H1 (cell line): ENCODE data around the gene MARCHF9. TPM values are rescaled to one million over a fixed set of nuclear protein-coding genes. Genes with fewer than 3 reads are reported as not detected.
A peak's percentile ranks its signal among the peaks of the same experiment; 100 is the strongest.

Experiments
- CTCF ChIA-PET: fragments of 300-600 bp; sonication (Branson Sonifier 250); formaldehyde crosslinking; loops from one replicate; lab custom pipeline; 2021; ENCODE audit not compliant: partially characterized antibody; lab: Charles Lee
- POLR2A ChIA-PET: fragments of 300-600 bp; sonication (Branson Sonifier 250); formaldehyde crosslinking; loops from one replicate; lab custom pipeline; 2021; ENCODE audit warnings: inconsistent platforms; ENCODE audit not compliant: partially characterized antibody; lab: Charles Lee
- DNase-seq, 2 experiments: peaks; one replicate each; pipeline versions ENCODE4 v3.0.0 to v3.0.0-alpha.2; 2010 to 2022; ENCODE audit warnings: low spot score in 2 of 2, low read depth in 1 of 2, mixed read lengths in 1 of 2
- FAIRE-seq: peaks from 2 replicates; lab custom pipeline; 2011; peaks lifted over from hg19 to GRCh38; lab: Jason Lieb, UNC
- H2AFZ ChIP-seq: 2 replicates; pipeline ENCODE4 v1.8.1; 2012; ENCODE audit warnings: low read length, inconsistent platforms
- H2AK5ac ChIP-seq: 2 replicates; pipeline ENCODE4 v1.6.1; 2013; ENCODE audit warnings: low read depth, low read length
- H2BK120ac ChIP-seq: replicated peaks from 2 replicates; pipeline ENCODE3; 2013; ENCODE audit warnings: low read depth, low read length, inconsistent platforms
- H2BK12ac ChIP-seq: 2 replicates; pipeline ENCODE4 v1.6.1; 2013; ENCODE audit warnings: low read depth, low read length
- H2BK15ac ChIP-seq: 2 replicates; pipeline ENCODE4 v1.6.1; 2013; ENCODE audit warnings: low read length
- H2BK20ac ChIP-seq: 2 replicates; pipeline ENCODE4 v1.6.1; 2013; ENCODE audit warnings: low read length
- H2BK5ac ChIP-seq: 2 replicates; pipeline ENCODE4 v1.6.1; 2013; ENCODE audit warnings: low read depth, low read length
- H3K14ac ChIP-seq: 2 replicates; pipeline ENCODE4 v1.6.1; 2013; ENCODE audit warnings: inconsistent platforms; ENCODE audit not compliant: insufficient read length
- H3K18ac ChIP-seq: 2 replicates; pipeline ENCODE4 v1.6.1; 2013; ENCODE audit warnings: low read length; ENCODE audit errors: extremely low read depth
- H3K23ac ChIP-seq: 2 replicates; pipeline ENCODE4 v1.6.1; 2013; ENCODE audit warnings: inconsistent platforms; ENCODE audit not compliant: insufficient read length
- H3K23me2 ChIP-seq: 2 replicates; pipeline ENCODE4 v1.6.1; 2013; ENCODE audit warnings: low read depth, low read length
- H3K27ac ChIP-seq: 2 replicates; pipeline ENCODE4 v1.6.1; 2011; ENCODE audit warnings: low read depth, low read length, inconsistent platforms
- H3K27me3 ChIP-seq, 4 experiments: replicated peaks in 1 of 4; 1 replicate in 1 of 4; 2 replicates in 3 of 4; pipeline versions ENCODE4 v1.6.1 to v1.8.1; 2011 to 2013; ENCODE audit warnings: low read length in 3 of 4, mild to moderate bottlenecking in 3 of 4, inconsistent platforms in 2 of 4, mixed read lengths in 2 of 4, moderate library complexity in 1 of 4; ENCODE audit not compliant: control insufficient read depth in 3 of 4, insufficient read depth in 3 of 4; ENCODE audit errors: extremely low read depth in 1 of 4
- H3K36me3 ChIP-seq, 4 experiments: 2 replicates each; pipeline versions ENCODE4 v1.6.1 to v1.8.1; 2011 to 2013; ENCODE audit warnings: mild to moderate bottlenecking in 4 of 4, low read length in 3 of 4, moderate library complexity in 2 of 4, control low read depth in 1 of 4, inconsistent platforms in 1 of 4; ENCODE audit not compliant: insufficient read depth in 4 of 4, control insufficient read depth in 2 of 4
- H3K4ac ChIP-seq: replicated peaks from 2 replicates; pipeline ENCODE3; 2013; ENCODE audit warnings: low read length, low read depth, mixed read lengths, inconsistent platforms; ENCODE audit not compliant: insufficient read length
- H3K4me1 ChIP-seq, 4 experiments: replicated peaks in 1 of 4; 1 replicate in 1 of 4; 2 replicates in 3 of 4; pipeline versions ENCODE4 v1.6.1 to v1.8.1; 2011 to 2013; ENCODE audit warnings: low read length in 3 of 4, inconsistent platforms in 2 of 4, mixed read lengths in 1 of 4; ENCODE audit not compliant: insufficient read depth in 4 of 4, control insufficient read depth in 3 of 4
- H3K4me2 ChIP-seq, 2 experiments: 2 replicates each; pipeline versions ENCODE4 v1.6.1 to v1.8.1; 2011 to 2013; ENCODE audit warnings: low read depth in 2 of 2, low read length in 2 of 2, control low read depth in 1 of 2, inconsistent platforms in 1 of 2, mild to moderate bottlenecking in 1 of 2; ENCODE audit not compliant: insufficient read depth in 1 of 2
- H3K4me3 ChIP-seq, 4 experiments: fragments of 200-600, 300-600 bp in 1 of 4; sonication (generic), shearing (Covaris generic), sonication (Bioruptor Twin) in 1 of 4; 2 replicates each; pipeline versions ENCODE4 v1.5.1 to v1.8.1; 2011 to 2016; ENCODE audit warnings: low read length in 4 of 4, low read depth in 3 of 4, control low read depth in 2 of 4, inconsistent platforms in 2 of 4, mild to moderate bottlenecking in 2 of 4, mixed read lengths in 1 of 4, moderate library complexity in 1 of 4; ENCODE audit not compliant: insufficient read depth in 2 of 4; ENCODE audit errors: extremely low read depth in 1 of 4
- H3K56ac ChIP-seq: replicated peaks from 2 replicates; pipeline ENCODE3; 2013; ENCODE audit warnings: low read depth, mild to moderate bottlenecking, mixed read lengths, low read length, inconsistent platforms; ENCODE audit not compliant: insufficient read length
- H3K79me1 ChIP-seq: 2 replicates; pipeline ENCODE4 v1.6.1; 2013; ENCODE audit warnings: low read depth, low read length, control low read depth
- H3K79me2 ChIP-seq, 2 experiments: 2 replicates each; pipeline versions ENCODE4 v1.6.1 to v1.8.1; 2012 to 2013; ENCODE audit warnings: low read length in 2 of 2, mild to moderate bottlenecking in 2 of 2, inconsistent platforms in 1 of 2; ENCODE audit not compliant: insufficient read depth in 2 of 2, control insufficient read depth in 1 of 2
- H3K9ac ChIP-seq, 4 experiments: replicated peaks in 1 of 4; 1 replicate in 1 of 4; 2 replicates in 3 of 4; pipeline versions ENCODE4 v1.6.1 to v1.8.1; 2011 to 2013; ENCODE audit warnings: low read depth in 3 of 4, low read length in 3 of 4, control low read depth in 2 of 4, mild to moderate bottlenecking in 2 of 4, moderate library complexity in 2 of 4, inconsistent platforms in 1 of 4; ENCODE audit errors: extremely low read depth in 1 of 4
- H3K9me3 ChIP-seq, 2 experiments: 2 replicates each; pipeline versions ENCODE4 v1.6.1 to v1.8.1; 2012 to 2013; ENCODE audit warnings: mild to moderate bottlenecking in 2 of 2, moderate library complexity in 2 of 2, control low read depth in 1 of 2, inconsistent platforms in 1 of 2, low read depth in 1 of 2, low read length in 1 of 2, mixed read lengths in 1 of 2; ENCODE audit not compliant: insufficient read depth in 2 of 2
- H4K20me1 ChIP-seq, 2 experiments: replicated peaks in 1 of 2; 2 replicates each; pipeline versions ENCODE3 to v1.8.1; 2011 to 2013; ENCODE audit warnings: inconsistent platforms in 2 of 2, low read length in 2 of 2, mild to moderate bottlenecking in 1 of 2; ENCODE audit not compliant: insufficient read depth in 2 of 2, control insufficient read depth in 1 of 2
- H4K5ac ChIP-seq: 2 replicates; pipeline ENCODE4 v1.6.1; 2013; ENCODE audit warnings: low read length, low read depth, mixed read lengths, inconsistent platforms; ENCODE audit not compliant: insufficient read length
- H4K8ac ChIP-seq: 2 replicates; pipeline ENCODE4 v1.8.0; 2013; ENCODE audit warnings: mild to moderate bottlenecking, moderate library complexity, low read length, inconsistent platforms; ENCODE audit not compliant: insufficient read depth; ENCODE audit errors: extremely low read depth
- H4K91ac ChIP-seq: replicated peaks from 2 replicates; pipeline ENCODE3; 2013; ENCODE audit warnings: low read length, mixed read lengths, inconsistent platforms; ENCODE audit not compliant: insufficient read length
- BCL11A ChIP-seq, 2 experiments: IDR thresholded peaks; one replicate each; pipeline ENCODE4 v1.6.1; 2011; ENCODE audit warnings: low read depth in 2 of 2, low read length in 2 of 2, mild to moderate bottlenecking in 2 of 2
- RFX5 ChIP-seq: IDR thresholded peaks from 2 replicates; pipeline ENCODE4 v1.6.1; 2011; ENCODE audit warnings: low read depth, low read length, improper control_type of control experiment, borderline replicate concordance
- SAP30 ChIP-seq: fragments of 300-600 bp; sonication (generic); IDR thresholded peaks from 2 replicates; pipeline ENCODE4 v1.7.1; 2012; ENCODE audit warnings: low read length, moderate library complexity, mild to moderate bottlenecking, inconsistent platforms; ENCODE audit not compliant: insufficient read depth, insufficient replicate concordance
- WGBS, 2 experiments: shearing (Covaris generic) in 1 of 2; methylation state at CpG; one replicate each; pipeline versions ENCODE4 v1.1.6 to v1.1.7; 2013 to 2015; ENCODE audit warnings: low lambda C conversion rate in 2 of 2, mixed read lengths in 2 of 2, inconsistent platforms in 1 of 2, low coverage in 1 of 2, missing lambda C conversion rate in 1 of 2; ENCODE audit not compliant: insufficient replicate concordance in 2 of 2, insufficient coverage in 1 of 2, insufficient read length in 1 of 2; ENCODE audit errors: extremely low coverage in 1 of 2, missing lambda C conversion rate in 1 of 2; 5-methylcytosine and 5-hydroxymethylcytosine counted together
- polyA plus RNA-seq, 7 experiments: library from polyadenylated mRNA; depleted of rRNA in 3 of 7; stranded (reverse) in 5 of 7; unstranded in 2 of 7; fragments of >200 nt in 5 of 7; fragments of 200-250 nt in 2 of 7; gene quantifications; 1 replicate in 5 of 7; 2 replicates in 1 of 7; 4 replicates in 1 of 7; pipeline versions ENCODE4 v1.2.1 to v1.2.3, GENCODE V29; 2011 to 2013; ENCODE audit warnings: missing spikeins in 2 of 7, mixed read lengths in 2 of 7
- total RNA-seq: library from RNA; stranded (reverse); fragmentation: NEBNext Ultra II Directional; extraction: Animal tissue kit (Norgen Biotek cat#: 25700); gene quantifications from 2 replicates; pipeline ENCODE4 v1.2.1, GENCODE V29; 2021

The MARCHF9 gene
- total and polyA plus RNA-seq, 2 of the 8 experiments (the other 6 are each of a cell fraction or from before 2014, with no cell fraction given): 6.4 to 7.8 TPM

GRCh38 chr12:57752668-57753000, 2.3 kb upstream of the MARCHF9 start:
- Histone ChIP-seq H3K18ac (no peak overlapping the region), H4K20me1 (peaks cover 3 to 5% of the 10 kb centered on the region in 2 experiments), H3K9me3 (no peaks in the 10 kb centered on the region), H3K4me1 (peaks cover 3 to 26% (median 7%) of the 10 kb centered on the region in 4 experiments; a peak in 6 of 7 replicates), H3K79me2 (peaks cover 12 to 20% of the 10 kb centered on the region in 2 experiments), H4K91ac (no peak overlapping the region), H2BK12ac (no peak overlapping the region), H2BK20ac (no peak overlapping the region), H3K4me3 (peak overlapping the region; percentile 14 to 51 (median 22); a peak in 5 of 8 replicates), H3K9ac (no peak overlapping the region), H2BK5ac (no peak overlapping the region), H3K23ac (no peak overlapping the region), H2BK120ac (no peak overlapping the region), H4K8ac (no peak overlapping the region), H3K4me2 (peak overlapping the region; percentile 75 to 95), H2AK5ac (no peak overlapping the region), H3K27me3 (peaks cover 8 to 26% (median 22%) of the 10 kb centered on the region in 4 experiments), H3K56ac (no peak overlapping the region), H3K23me2 (peaks cover 18% of the 10 kb centered on the region), H2AFZ (no peak overlapping the region), H3K36me3 (peaks cover 17 to 32% (median 22%) of the 10 kb centered on the region in 4 experiments), H3K4ac (no peak overlapping the region), H2BK15ac (no peak overlapping the region), H4K5ac (no peak overlapping the region), H3K14ac (no peak overlapping the region), H3K79me1 (peaks cover 15% of the 10 kb centered on the region; the same call in 1 of the 2 replicates), H3K27ac (no peak overlapping the region)
- ChIA-PET POLR2A (interaction anchor here (0.8 to 5.3 kb wide), 6 partner anchors 11 to 122 kb away, joined by 3 to 25 read pairs (median 7); partner anchors contain the start of genes AGAP2 and CYP27B1), CTCF (no interaction called here)
- 10% methylated on average over 5 of the region's 5 CpGs; no CpG with 5 or more reads in 1 of the 2 experiments for WGBS, 2 experiments
- DNase-seq: no peak
- no peak for FAIRE-seq
- TF ChIP-seq BCL11A (IDR thresholded peaks at IDR 0.05; ENCODE audit: low read depth in 2 of 2, low read length in 2 of 2) (no peak), SAP30 (no peak), RFX5 (no peak)
